GM18873 (cell line): ENCODE measurements around the gene PDSS2.
"Not testable (repeated sequence)": the region's sequence is repeated elsewhere in the genome, so short reads cannot be mapped to it uniquely, and the experiment has no call there.

Experiments used
- ATAC-seq: cut with Tn5 transposase; IDR thresholded peaks from one replicate; pipeline ENCODE4 v1.9.1; 2021; ENCODE audit warnings: mild to moderate bottlenecking, moderate library complexity, moderate number of reproducible peaks; ENCODE audit not compliant: unreplicated experiment, low FRiP score

Gene PDSS2

GRCh38 chr6:107284805-107285204, 174.6 kb downstream of the PDSS2 start:
- ATAC-seq = no peak

- ATAC-seq = no peak
These were observed 178.6 kb downstream of the PDSS2 start for GRCh38 chr6:107280791-107281190.

- not testable (repeated sequence) for ATAC-seq
These were observed 179.4 kb downstream of the PDSS2 start for GRCh38 chr6:107280001-107280400.

- ATAC-seq = no peak
These were observed 184.0 kb downstream of the PDSS2 start for GRCh38 chr6:107275330-107275865.

- ATAC-seq = no peak
These were observed 185.1 kb downstream of the PDSS2 start for GRCh38 chr6:107274288-107274687.

GRCh38 chr6:107272246-107272645, 187.1 kb downstream of the PDSS2 start:
- ATAC-seq = no peak

GRCh38 chr6:107271208-107271790, 188.1 kb downstream of the PDSS2 start:
- no peak for ATAC-seq

- no peak for ATAC-seq
These were observed 191.7 kb downstream of the PDSS2 start for GRCh38 chr6:107267634-107268033.

- ATAC-seq = no peak
These were observed 192.4 kb downstream of the PDSS2 start for GRCh38 chr6:107267006-107267405.

- no peak for ATAC-seq
These were observed 192.8 kb downstream of the PDSS2 start for GRCh38 chr6:107266563-107266962.

- no peak for ATAC-seq
These were observed 195.0 kb downstream of the PDSS2 start for GRCh38 chr6:107264357-107264840.

GRCh38 chr6:107259951-107260350, 199.4 kb downstream of the PDSS2 start:
- ATAC-seq = no peak

GRCh38 chr6:107248147-107248546, 211.2 kb downstream of the PDSS2 start:
- ATAC-seq = no peak

- ATAC-seq = no peak
These were observed 212.3 kb downstream of the PDSS2 start for GRCh38 chr6:107246972-107247615.

- no peak for ATAC-seq
These were observed 213.0 kb downstream of the PDSS2 start for GRCh38 chr6:107246249-107246971.

GRCh38 chr6:107244742-107245480, 214.5 kb downstream of the PDSS2 start:
- ATAC-seq = no peak

GRCh38 chr6:107244082-107244741, 215.2 kb downstream of the PDSS2 start:
- no peak for ATAC-seq

GRCh38 chr6:107243471-107243870, 215.9 kb downstream of the PDSS2 start:
- no peak for ATAC-seq

- no peak for ATAC-seq
These were observed 221.2 kb downstream of the PDSS2 start for GRCh38 chr6:107237992-107238660.

GRCh38 chr6:107235511-107235910, 223.9 kb downstream of the PDSS2 start:
- no peak for ATAC-seq
